Astrocyte of the spinal cord (primary cell): Measurements from ENCODE around the gene KRTAP10-9.
"Not testable (repeated sequence)": the region's sequence is repeated elsewhere in the genome, so short reads cannot be mapped to it uniquely, and the experiment has no call there.

Experiments
- DNase-seq: peaks from one replicate; pipeline ENCODE4 v3.0.0; 2011; ENCODE audit warnings: low read depth, low spot score
- H3K4me3 ChIP-seq: 2 replicates; pipeline ENCODE4 v1.5.1; 2011; ENCODE audit warnings: low read depth, mild to moderate bottlenecking, low read length, moderate library complexity
- CTCF ChIP-seq: IDR thresholded peaks from 2 replicates; pipeline ENCODE4 v1.5.1; 2012; ENCODE audit warnings: low read depth, mild to moderate bottlenecking, low read length, inconsistent platforms
- in situ Hi-C: cut with HindIII; loops from 2 replicates; pipeline ENCODE4 v1.10.0; 2017; ENCODE audit warnings: low sequenced_read_pairs

The KRTAP10-9 gene

GRCh38 chr21:44603109-44603875 lies 23.6 kb upstream of the KRTAP10-9 start:
- no peak for TF ChIP-seq CTCF
- in situ Hi-C loops: no loop called here
- no peak overlapping the region for H3K4me3 ChIP-seq
- no peak for DNase-seq

- no peak for DNase-seq
- no peak overlapping the region for H3K4me3 ChIP-seq
- in situ Hi-C loops: no loop called here
- no peak for TF ChIP-seq CTCF
Measured at GRCh38 chr21:44603911-44604310, 23.0 kb upstream of the KRTAP10-9 start.

- in situ Hi-C loops: no loop called here
- H3K4me3 ChIP-seq: no peak overlapping the region
- TF ChIP-seq CTCF: no peak
- no peak for DNase-seq
Measured at GRCh38 chr21:44606495-44606894, 20.4 kb upstream of the KRTAP10-9 start.

- TF ChIP-seq CTCF: no peak
Measured at GRCh38 chr21:44609193-44609592, 17.7 kb upstream of the KRTAP10-9 start.

GRCh38 chr21:44610157-44610843 lies 16.6 kb upstream of the KRTAP10-9 start:
- H3K4me3 ChIP-seq, DNase-seq, in situ Hi-C loops: not testable (repeated sequence)

More at GRCh38 chr21:44609193-44609592, 17.7 kb upstream of the KRTAP10-9 start:
- DNase-seq: no peak
- no peak overlapping the region for H3K4me3 ChIP-seq
- in situ Hi-C loops: no loop called here

- in situ Hi-C loops: no loop called here
- DNase-seq: no peak
- no peak overlapping the region for H3K4me3 ChIP-seq
- no peak for TF ChIP-seq CTCF
Measured at GRCh38 chr21:44611551-44611950, 15.3 kb upstream of the KRTAP10-9 start.

GRCh38 chr21:44612029-44612486 lies 14.8 kb upstream of the KRTAP10-9 start, which contains the start of gene KRTAP10-8:
TSS of gene KRTAP10-8 (plus strand) at chr21:44612079. CDS start at chr21:44612101, 22 bp downstream.
- in situ Hi-C loops: no loop called here
- DNase-seq: no peak
- no peak within 1 kb of the TSS for H3K4me3 ChIP-seq
- TF ChIP-seq CTCF: no peak
